HEK293 (cell line): ENCODE measurements around the gene DISC1.

Experiments used
- CTCF ChIA-PET: fragments of 350-600 bp; formaldehyde crosslinking; extraction: SDS; loops from one replicate; lab custom pipeline; 2021; ENCODE audit warnings: antibody characterized with exemption; lab: Yijun Ruan, JAX
- POLR2A ChIA-PET: fragments of 300-600 bp; formaldehyde crosslinking; extraction: SDS; loops from one replicate; lab custom pipeline; 2020; ENCODE audit warnings: antibody characterized with exemption, inconsistent platforms; lab: Yijun Ruan, JAX
- H3K27ac ChIP-seq: fragments of 200-500 bp; sonication (Bioruptor generic); 2 replicates; pipeline ENCODE4 v1.5.1; 2014; ENCODE audit warnings: low read depth, low read length, control low read depth, inconsistent platforms; ENCODE audit errors: extremely low read depth
- H3K36me3 ChIP-seq, 2 experiments: fragments of 200-500 bp in 1 of 2; sonication (Bioruptor generic) in 1 of 2; 1 replicate in 1 of 2; 2 replicates in 1 of 2; pipeline ENCODE4 v1.5.1; 2014 to 2017; ENCODE audit warnings: inconsistent platforms in 2 of 2, low read length in 2 of 2; ENCODE audit not compliant: control insufficient read depth in 2 of 2, insufficient read depth in 1 of 2
- H3K4me1 ChIP-seq: fragments of 200-500 bp; sonication (Bioruptor generic); 2 replicates; pipeline ENCODE4 v1.5.1; 2014; ENCODE audit warnings: mild to moderate bottlenecking, low read length, inconsistent platforms; ENCODE audit not compliant: control insufficient read depth, insufficient read depth
- H3K4me3 ChIP-seq: 2 replicates; pipeline ENCODE4 v1.5.1; 2011; ENCODE audit warnings: low read depth, mild to moderate bottlenecking, control low read depth, low read length, moderate library complexity
- H3K9me3 ChIP-seq: fragments of 200-500 bp; sonication (Bioruptor generic); 2 replicates; pipeline ENCODE4 v1.5.1; 2014; ENCODE audit warnings: low read depth, low read length, inconsistent platforms; ENCODE audit not compliant: control insufficient read depth, insufficient read depth
- EGR2 ChIP-seq: fragments of 450-650 bp; formaldehyde crosslinking; IDR thresholded peaks from 2 replicates; pipeline ENCODE4 v1.5.1; 2016; ENCODE audit warnings: low read depth, missing biosample characterization, missing genetic modification characterization
- KLF10 ChIP-seq: fragments of 450-650 bp; IDR thresholded peaks from 2 replicates; pipeline ENCODE4 v1.5.1; 2018; ENCODE audit warnings: missing biosample characterization, mild to moderate bottlenecking, missing genetic modification characterization
- PRDM4 ChIP-seq: fragments of 450-650 bp; formaldehyde crosslinking; IDR thresholded peaks from 2 replicates; pipeline ENCODE4 v1.5.1; 2017; ENCODE audit warnings: missing biosample characterization, missing genetic modification characterization
- ZBTB11 ChIP-seq: fragments of 450-650 bp; formaldehyde crosslinking; conservative IDR thresholded peaks from 2 replicates; pipeline ENCODE4 v1.5.1; 2016; ENCODE audit warnings: low read depth, missing biosample characterization, missing genetic modification characterization
- ZFP69B ChIP-seq: fragments of 450-650 bp; formaldehyde crosslinking; IDR thresholded peaks from 2 replicates; pipeline ENCODE4 v1.5.1; 2016; ENCODE audit warnings: missing biosample characterization, missing genetic modification characterization
- ZNF133 ChIP-seq: fragments of 450-650 bp; formaldehyde crosslinking; IDR thresholded peaks from 2 replicates; pipeline ENCODE4 v1.5.1; 2016; ENCODE audit warnings: missing biosample characterization, missing genetic modification characterization
- ZNF146 ChIP-seq: fragments of 450-650 bp; formaldehyde crosslinking; IDR thresholded peaks from 2 replicates; pipeline ENCODE4 v1.5.1; 2016; ENCODE audit warnings: missing biosample characterization, missing genetic modification characterization
- ZNF169 ChIP-seq: fragments of 450-650 bp; formaldehyde crosslinking; IDR thresholded peaks from 2 replicates; pipeline ENCODE4 v1.5.1; 2016; ENCODE audit warnings: missing biosample characterization, missing genetic modification characterization
- ZNF266 ChIP-seq: fragments of 450-650 bp; formaldehyde crosslinking; IDR thresholded peaks from 2 replicates; pipeline ENCODE4 v1.5.1; 2016; ENCODE audit warnings: missing biosample characterization, missing genetic modification characterization, low read depth
- ZNF398 ChIP-seq: fragments of 450-650 bp; formaldehyde crosslinking; IDR thresholded peaks from 2 replicates; pipeline ENCODE4 v1.5.1; 2017; ENCODE audit warnings: missing biosample characterization, missing genetic modification characterization
- ZNF426 ChIP-seq: fragments of 450-650 bp; formaldehyde crosslinking; IDR thresholded peaks from 2 replicates; pipeline ENCODE4 v1.5.1; 2017; ENCODE audit warnings: missing biosample characterization, missing genetic modification characterization, mild to moderate bottlenecking, inconsistent platforms, moderate library complexity
- ZNF514 ChIP-seq: fragments of 450-650 bp; formaldehyde crosslinking; IDR thresholded peaks from 2 replicates; pipeline ENCODE4 v1.5.1; 2016; ENCODE audit warnings: missing biosample characterization, missing genetic modification characterization
- ZNF707 ChIP-seq: fragments of 450-650 bp; formaldehyde crosslinking; IDR thresholded peaks from 2 replicates; pipeline ENCODE4 v1.5.1; 2016; ENCODE audit warnings: missing biosample characterization, missing genetic modification characterization
- ZNF777 ChIP-seq: fragments of 450-650 bp; formaldehyde crosslinking; IDR thresholded peaks from 2 replicates; pipeline ENCODE4 v1.5.1; 2017; ENCODE audit warnings: missing biosample characterization, missing genetic modification characterization, borderline replicate concordance
- ZSCAN4 ChIP-seq: fragments of 450-650 bp; formaldehyde crosslinking; IDR thresholded peaks from 2 replicates; pipeline ENCODE4 v1.5.1; 2017; ENCODE audit warnings: missing biosample characterization, missing genetic modification characterization

The DISC1 gene

GRCh38 chr1:231733672-231734071 lies 107.1 kb downstream of the DISC1 start (continued):
- TF ChIP-seq ZBTB11 (tag by site-specific recombination), result 0 out of 2 replicates have a peak, but pooled peaks have one; percentile 23
- TF ChIP-seq ZNF514 (tag by site-specific recombination), result no peak
- TF ChIP-seq ZNF169 (tag by site-specific recombination), result 0 out of 2 replicates have a peak, but pooled peaks have one; percentile 63
- TF ChIP-seq ZNF707 (tag by site-specific recombination), result peak; percentile 27; the same call in 1 of the 2 replicates
- TF ChIP-seq ZNF266 (tag by site-specific recombination), result no peak
- TF ChIP-seq EGR2 (tag by site-specific recombination), result 0 out of 2 replicates have a peak, but pooled peaks have one; percentile 8
- TF ChIP-seq ZNF426 (tag by site-specific recombination), result no peak
- TF ChIP-seq ZNF133 (tag by site-specific recombination), result peak; percentile 36; the same call in 1 of the 2 replicates
- TF ChIP-seq, all 188 proteins: peak for 8

- no peak overlapping the region for H3K4me3 ChIP-seq
- no peaks in the 10 kb centered on the region; a peak in 1 of 3 replicates for H3K36me3 ChIP-seq
- no peak overlapping the region for H3K27ac ChIP-seq
- H3K9me3 ChIP-seq, result no peaks in the 10 kb centered on the region
- CTCF ChIA-PET, result interaction anchor here (0.6 to 4.8 kb wide), 8 partner anchors 9 to 415 kb away, joined by 3 to 30 read pairs (median 4); no protein-coding TSS in a partner anchor
- TF ChIP-seq ZFP69B (tag by site-specific recombination), result no peak
- peak; percentile 44; the same call in 1 of the 2 replicates for TF ChIP-seq ZSCAN4 (tag by site-specific recombination)
- POLR2A ChIA-PET, result no interaction called here
- H3K4me1 ChIP-seq, result no peaks in the 10 kb centered on the region
Observed at GRCh38 chr1:231734417-231734816, 107.8 kb downstream of the DISC1 start.

- Histone ChIP-seq H3K4me3 (no peak overlapping the region), H3K36me3 (no peaks in the 10 kb centered on the region; a peak in 1 of 3 replicates), H3K27ac (no peak overlapping the region), H3K9me3 (no peaks in the 10 kb centered on the region), H3K4me1 (no peaks in the 10 kb centered on the region)
- TF ChIP-seq ZNF146 (tag by site-specific recombination) (no peak), PRDM4 (no peak), KLF10 (no peak), ZNF777 (tag by site-specific recombination) (no peak), ZNF398 (tag by site-specific recombination) (no peak)
- POLR2A ChIA-PET, result no interaction called here
- CTCF ChIA-PET, result interaction anchor here (0.7 to 4.8 kb wide), 5 partner anchors 10 to 317 kb away, joined by 3 to 30 read pairs (median 5); no protein-coding TSS in a partner anchor
Observed at GRCh38 chr1:231735411-231735810, 108.8 kb downstream of the DISC1 start.
